ENCODE results near the gene LDLRAD4. TPM values are rescaled to one million over a fixed set of nuclear protein-coding genes. Genes with fewer than 3 reads are reported as not detected.

Gene LDLRAD4
- total RNA-seq, 6 donors from 2014 or later, result 19.5 to 26.6 (median 24.4) TPM

- no peak overlapping the region for H3K27ac ChIP-seq
- H3K36me3 ChIP-seq, result no peaks in the 10 kb centered on the region
- peaks cover 10 to 17% (median 17%) of the 10 kb centered on the region in 4 donors for H3K4me1 ChIP-seq
- no peak for ATAC-seq (ENCODE audit: low FRiP score in 2 of 2)
- no peaks in the 10 kb centered on the region for H3K9me3 ChIP-seq
- TF ChIP-seq POLR2AphosphoS5 (IDR thresholded peaks at IDR 0.05) (no peak), POLR2A (IDR thresholded peaks at IDR 0.05) (no peak), CTCF (IDR thresholded peaks at IDR 0.05) (no peak), EP300 (IDR thresholded peaks at IDR 0.05) (no peak)
- DNase-seq, result no peak
- no peaks in the 10 kb centered on the region for H3K27me3 ChIP-seq
- WGBS, 2 donors, result 96 to 97% methylated on average over 12 of the region's 12 CpGs
- H3K4me3 ChIP-seq, result no peak overlapping the region
Observed at GRCh38 chr18:13454363-13455150, 236.0 kb downstream of the LDLRAD4 start.

- H3K36me3 ChIP-seq, result no peaks in the 10 kb centered on the region
- 46 to 57% methylated on average over 3 to 6 of the region's 6 CpGs for WGBS, 2 donors
Observed at GRCh38 chr18:13455471-13455870, 236.9 kb downstream of the LDLRAD4 start.

GRCh38 chr18:13455960-13456481 lies 237.5 kb downstream of the LDLRAD4 start:
- H3K9me3 ChIP-seq, result no peaks in the 10 kb centered on the region
- H3K36me3 ChIP-seq, result no peaks in the 10 kb centered on the region
- no peak overlapping the region for H3K27ac ChIP-seq
- TF ChIP-seq POLR2AphosphoS5 (IDR thresholded peaks at IDR 0.05) (no peak), POLR2A (IDR thresholded peaks at IDR 0.05) (no peak), EP300 (IDR thresholded peaks at IDR 0.05) (no peak), CTCF (IDR thresholded peaks at IDR 0.05) (no peak)
- no peak for ATAC-seq (ENCODE audit: low FRiP score in 2 of 2)
- 69 to 81% methylated on average over 19 of the region's 19 CpGs for WGBS, 2 donors
- no peak for DNase-seq
- no peak overlapping the region for H3K4me3 ChIP-seq
- peaks cover 6 to 15% (median 13%) of the 10 kb centered on the region in 4 donors for H3K4me1 ChIP-seq
- H3K27me3 ChIP-seq, result no peaks in the 10 kb centered on the region

More at GRCh38 chr18:13455471-13455870, 236.9 kb downstream of the LDLRAD4 start:
- TF ChIP-seq POLR2AphosphoS5 (IDR thresholded peaks at IDR 0.05), result no peak
- TF ChIP-seq EP300 (IDR thresholded peaks at IDR 0.05), result no peak
- no peak for TF ChIP-seq CTCF (IDR thresholded peaks at IDR 0.05)
- TF ChIP-seq POLR2A (IDR thresholded peaks at IDR 0.05), result no peak
- no peak for ATAC-seq (ENCODE audit: low FRiP score in 2 of 2)
- no peak overlapping the region for H3K27ac ChIP-seq
- DNase-seq, result no peak
- H3K4me3 ChIP-seq, result no peak overlapping the region
- no peaks in the 10 kb centered on the region for H3K9me3 ChIP-seq
- no peaks in the 10 kb centered on the region for H3K27me3 ChIP-seq
- peaks cover 10 to 17% (median 15%) of the 10 kb centered on the region in 4 donors for H3K4me1 ChIP-seq

- H3K9me3 ChIP-seq, result no peaks in the 10 kb centered on the region
- H3K36me3 ChIP-seq, result no peaks in the 10 kb centered on the region
- H3K27me3 ChIP-seq, result no peaks in the 10 kb centered on the region
- no peak overlapping the region for H3K4me3 ChIP-seq
- ATAC-seq (ENCODE audit: low FRiP score in 2 of 2), result no peak
- peaks cover 0 to 7% (median 6%) of the 10 kb centered on the region in 4 donors for H3K4me1 ChIP-seq
- 87 to 93% methylated on average over 3 of the region's 3 CpGs for WGBS, 2 donors
- DNase-seq, result no peak
- TF ChIP-seq EP300 (IDR thresholded peaks at IDR 0.05) (no peak), POLR2A (IDR thresholded peaks at IDR 0.05) (no peak)
- no peak overlapping the region for H3K27ac ChIP-seq
Observed at GRCh38 chr18:13456736-13457271, 238.2 kb downstream of the LDLRAD4 start.

- 72 to 84% methylated on average over 8 to 10 of the region's 10 CpGs for WGBS, 2 donors
- peaks cover 0 to 2% (median under 1%) of the 10 kb centered on the region in 4 donors for H3K4me1 ChIP-seq
- TF ChIP-seq POLR2AphosphoS5 (IDR thresholded peaks at IDR 0.05), result no peak
- TF ChIP-seq EP300 (IDR thresholded peaks at IDR 0.05), result no peak
- TF ChIP-seq POLR2A (IDR thresholded peaks at IDR 0.05), result no peak
- TF ChIP-seq CTCF (IDR thresholded peaks at IDR 0.05), result no peak
- H3K36me3 ChIP-seq, result no peaks in the 10 kb centered on the region
- H3K9me3 ChIP-seq, result no peaks in the 10 kb centered on the region
- DNase-seq (no peak), ATAC-seq (ENCODE audit: low FRiP score in 2 of 2) (no peak)
- H3K4me3 ChIP-seq, result no peak overlapping the region
- H3K27ac ChIP-seq, result no peak overlapping the region
- no peaks in the 10 kb centered on the region for H3K27me3 ChIP-seq
Observed at GRCh38 chr18:13457327-13457726, 238.8 kb downstream of the LDLRAD4 start.

Data from upper lobe of left lung (tissue), 6 donors.